Epidermal melanocyte (primary cell): ENCODE results near the gene METTL21A.

Source experiments
- DNase-seq: peaks from one replicate; pipeline ENCODE4 v3.0.0; 2011; ENCODE audit warnings: low spot score; ENCODE audit not compliant: insufficient read length

METTL21A gene

GRCh38 chr2:207624185-207625013 is 795 bp downstream of the METTL21A start:
- peak; percentile 18 for DNase-seq

- no peak for DNase-seq
Measured at GRCh38 chr2:207621501-207622039, 3.6 kb downstream of the METTL21A start.

- DNase-seq: no peak
Measured at GRCh38 chr2:207619764-207620203, 5.4 kb downstream of the METTL21A start.

- peak; percentile 70 for DNase-seq
Measured at GRCh38 chr2:207617011-207617671, 8.1 kb downstream of the METTL21A start.

- no peak for DNase-seq
Measured at GRCh38 chr2:207616185-207616584, 9.0 kb downstream of the METTL21A start.

GRCh38 chr2:207614824-207615223 is 10.4 kb downstream of the METTL21A start:
- no peak for DNase-seq

- DNase-seq: peak; percentile 17
Measured at GRCh38 chr2:207612714-207613113, 12.5 kb downstream of the METTL21A start.

GRCh38 chr2:207606829-207607228 is 18.4 kb downstream of the METTL21A start:
- no peak for DNase-seq

- DNase-seq: no peak
Measured at GRCh38 chr2:207606399-207606798, 18.8 kb downstream of the METTL21A start.

- DNase-seq: no peak
Measured at GRCh38 chr2:207603486-207603885, 21.7 kb downstream of the METTL21A start.

- DNase-seq: no peak
Measured at GRCh38 chr2:207601774-207602173, 23.4 kb downstream of the METTL21A start.

GRCh38 chr2:207600231-207600630 is 25.0 kb downstream of the METTL21A start:
- DNase-seq: no peak

GRCh38 chr2:207599636-207600035 is 25.6 kb downstream of the METTL21A start:
- DNase-seq: no peak

GRCh38 chr2:207594731-207595130 is 30.5 kb downstream of the METTL21A start:
- DNase-seq: no peak

- DNase-seq: no peak
Measured at GRCh38 chr2:207594264-207594663, 30.9 kb downstream of the METTL21A start.

GRCh38 chr2:207593277-207593676 is 31.9 kb downstream of the METTL21A start:
- DNase-seq: no peak

GRCh38 chr2:207589143-207589542 is 36.1 kb downstream of the METTL21A start:
- no peak for DNase-seq

- DNase-seq: no peak
Measured at GRCh38 chr2:207587305-207587704, 37.9 kb downstream of the METTL21A start.

- no peak for DNase-seq
Measured at GRCh38 chr2:207584952-207585351, 40.2 kb downstream of the METTL21A start.

GRCh38 chr2:207571370-207571769 is 53.8 kb downstream of the METTL21A start:
- DNase-seq: no peak

- DNase-seq: no peak
Measured at GRCh38 chr2:207567671-207568070, 57.5 kb downstream of the METTL21A start.

GRCh38 chr2:207565736-207566500 is 59.3 kb downstream of the METTL21A start:
- DNase-seq: no peak
